Neural cell (in vitro differentiated cells): ENCODE measurements around the gene OLFM4. TPM values are rescaled to one million over a fixed set of nuclear protein-coding genes. Genes with fewer than 3 reads are reported as not detected.

Source experiments
- H2AFZ ChIP-seq: fragments of 200-600, 300-800 bp; sonication (generic), shearing (Covaris generic); 2 replicates; pipeline ENCODE4 v1.6.0; 2014; ENCODE audit warnings: low read depth, mild to moderate bottlenecking, antibody characterized with exemption, low read length, moderate library complexity
- H3F3A ChIP-seq: fragments of 200-600 bp; shearing (Covaris generic); 2 replicates; pipeline ENCODE4 v1.6.1; 2016; ENCODE audit warnings: mild to moderate bottlenecking, moderate library complexity, mixed read lengths, antibody characterized with exemption, low read length; ENCODE audit not compliant: insufficient read depth, poor library complexity, severe bottlenecking
- H3K27ac ChIP-seq: fragments of 200-600, 300-800 bp; sonication (generic), shearing (Covaris generic); 2 replicates; pipeline ENCODE4 v1.5.1; 2014; ENCODE audit warnings: mild to moderate bottlenecking, low read length, moderate library complexity
- H3K27me3 ChIP-seq: fragments of 300-800, 200-600 bp; sonication (generic), shearing (Covaris generic); 2 replicates; pipeline ENCODE4 v1.6.0; 2014; ENCODE audit warnings: mild to moderate bottlenecking, low read depth, low read length, moderate library complexity; ENCODE audit not compliant: insufficient read depth
- H3K36me3 ChIP-seq: fragments of 300-800, 200-600 bp; sonication (generic), shearing (Covaris generic); 2 replicates; pipeline ENCODE4 v1.5.1; 2014; ENCODE audit warnings: mild to moderate bottlenecking, antibody characterized with exemption, low read length, moderate library complexity; ENCODE audit not compliant: insufficient read depth
- H3K4me2 ChIP-seq: fragments of 300-800, 200-600 bp; sonication (generic), shearing (Covaris generic); 2 replicates; pipeline ENCODE4 v1.6.0; 2014; ENCODE audit warnings: mild to moderate bottlenecking, low read length
- H3K4me3 ChIP-seq: fragments of 300-800, 200-600 bp; sonication (generic), shearing (Covaris generic); 2 replicates; pipeline ENCODE4 v1.5.1; 2014; ENCODE audit warnings: mild to moderate bottlenecking, low read length, moderate library complexity
- H3K79me2 ChIP-seq: fragments of 200-600 bp; shearing (Covaris generic); replicated peaks from 2 replicates; pipeline ENCODE4 v1.6.0; 2014; ENCODE audit warnings: mild to moderate bottlenecking, low read length, moderate library complexity; ENCODE audit not compliant: insufficient read depth
- H3K9ac ChIP-seq: fragments of 300-800, 200-600 bp; sonication (generic), shearing (Covaris generic); 2 replicates; pipeline ENCODE4 v1.6.1; 2016; ENCODE audit warnings: mild to moderate bottlenecking, low read length, mixed read lengths
- H3K9me2 ChIP-seq: fragments of 200-600 bp; shearing (Covaris generic); 2 replicates; pipeline ENCODE4 v1.6.1; 2016; ENCODE audit warnings: mild to moderate bottlenecking, low read length, mixed read lengths; ENCODE audit not compliant: insufficient read depth
- H3K9me3 ChIP-seq: fragments of 200-600, 300-800 bp; sonication (generic), shearing (Covaris generic); 2 replicates; pipeline ENCODE4 v1.6.1; 2016; ENCODE audit warnings: mild to moderate bottlenecking, mixed run types, low read length, moderate library complexity, mixed read lengths
- H4K20me1 ChIP-seq: fragments of 200-600 bp; shearing (Covaris generic); 2 replicates; pipeline ENCODE4 v1.6.1; 2016; ENCODE audit warnings: mild to moderate bottlenecking, mixed run types; ENCODE audit not compliant: insufficient read depth
- CTCF ChIP-seq: fragments of 450-650 bp; IDR thresholded peaks from 2 replicates; pipeline ENCODE4 v1.5.1; 2014; ENCODE audit warnings: antibody characterized with exemption, mild to moderate bottlenecking, moderate library complexity; ENCODE audit not compliant: poor library complexity, severe bottlenecking
- EP300 ChIP-seq: fragments of 450-650 bp; conservative IDR thresholded peaks from 2 replicates; pipeline ENCODE4 v1.6.1; 2014; ENCODE audit warnings: antibody characterized with exemption, mild to moderate bottlenecking, moderate library complexity; ENCODE audit not compliant: poor library complexity, severe bottlenecking
- EZH2 ChIP-seq: fragments of 200-600, 300-800 bp; shearing (Covaris generic), sonication (generic); IDR thresholded peaks from 2 replicates; pipeline ENCODE4 v1.6.1; 2014; ENCODE audit warnings: antibody characterized with exemption, low read length, borderline replicate concordance, mild to moderate bottlenecking; ENCODE audit not compliant: insufficient read depth, poor library complexity, severe bottlenecking
- MXI1 ChIP-seq: fragments of 450-650 bp; conservative IDR thresholded peaks from 2 replicates; pipeline ENCODE4 v1.6.1; 2014; ENCODE audit warnings: antibody characterized with exemption, mild to moderate bottlenecking; ENCODE audit not compliant: poor library complexity, severe bottlenecking
- POLR2AphosphoS5 ChIP-seq: IDR thresholded peaks from 2 replicates; pipeline ENCODE4 v1.6.1; 2012
- RAD21 ChIP-seq: fragments of 450-650 bp; conservative IDR thresholded peaks from 2 replicates; pipeline ENCODE4 v1.6.1; 2014; ENCODE audit warnings: antibody characterized with exemption, mild to moderate bottlenecking, moderate library complexity
- REST ChIP-seq: IDR thresholded peaks from 2 replicates; pipeline ENCODE4 v1.6.1; 2012; ENCODE audit warnings: borderline replicate concordance
- SMC3 ChIP-seq: fragments of 450-650 bp; conservative IDR thresholded peaks from 2 replicates; pipeline ENCODE4 v1.6.1; 2014; ENCODE audit warnings: antibody characterized with exemption, mild to moderate bottlenecking, moderate library complexity; ENCODE audit not compliant: poor library complexity
- TAF1 ChIP-seq: IDR thresholded peaks from 2 replicates; pipeline ENCODE4 v1.6.1; 2012; ENCODE audit warnings: low read depth
- polyA plus RNA-seq: library from polyadenylated mRNA; depleted of rRNA; stranded (reverse); fragments of >200 nt; gene quantifications from 2 replicates; pipeline ENCODE4 v1.2.3, GENCODE V29; 2014

The OLFM4 gene
- polyA plus RNA-seq, 1 donor from 2014 or later: 0.46 TPM

GRCh38 chr13:53075356-53076041 lies 46.9 kb downstream of the OLFM4 start:
- H3K27ac ChIP-seq: no peak overlapping the region
- H3K4me3 ChIP-seq: no peak overlapping the region
- no peaks in the 10 kb centered on the region for H4K20me1 ChIP-seq
- H3F3A ChIP-seq: no peaks in the 10 kb centered on the region
- H3K9me3 ChIP-seq: no peaks in the 10 kb centered on the region
- no peak overlapping the region for H3K9ac ChIP-seq
- no peak overlapping the region for H3K4me2 ChIP-seq
- H3K27me3 ChIP-seq: no peaks in the 10 kb centered on the region
- no peaks in the 10 kb centered on the region for H3K36me3 ChIP-seq
- H3K79me2 ChIP-seq: no peaks in the 10 kb centered on the region
- no peak overlapping the region for H2AFZ ChIP-seq
- H3K9me2 ChIP-seq: no peaks in the 10 kb centered on the region
- TF ChIP-seq POLR2AphosphoS5 (no peak), MXI1 (no peak), RAD21 (no peak)

DNA sequence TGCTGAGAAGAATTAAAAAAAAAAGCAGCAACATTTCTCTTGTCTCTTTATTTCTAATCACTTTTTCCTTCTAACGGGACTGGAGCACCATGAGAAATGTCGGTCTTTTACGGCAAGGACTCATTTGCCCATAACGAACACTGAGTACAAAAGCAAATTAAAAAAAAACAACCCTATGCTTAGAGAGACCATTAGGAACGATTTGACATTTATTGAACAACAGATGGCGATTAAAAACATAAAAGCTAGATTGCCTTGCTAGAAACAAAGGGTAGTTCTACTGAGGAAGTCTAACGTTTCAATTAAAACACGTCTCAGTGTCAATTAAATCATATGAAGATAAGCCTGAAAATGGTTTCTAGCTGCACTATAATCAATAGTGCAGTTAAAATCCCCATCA lies 51.1 kb downstream of the OLFM4 start:
- Histone ChIP-seq H3K4me3 (no peak overlapping the region), H3K9ac (no peak overlapping the region), H3K27me3 (no peaks in the 10 kb centered on the region), H3K36me3 (no peaks in the 10 kb centered on the region), H4K20me1 (no peaks in the 10 kb centered on the region), H3K27ac (no peak overlapping the region), H2AFZ (no peak overlapping the region), H3K9me3 (no peaks in the 10 kb centered on the region), H3F3A (no peaks in the 10 kb centered on the region), H3K4me2 (no peak overlapping the region), H3K9me2 (no peaks in the 10 kb centered on the region), H3K79me2 (no peaks in the 10 kb centered on the region)
- TF ChIP-seq TAF1 (no peak), SMC3 (no peak), POLR2AphosphoS5 (no peak), RAD21 (no peak), MXI1 (no peak), EZH2 (no peak), REST (no peak), CTCF (no peak), EP300 (no peak)
